Measurements from ENCODE around the gene ARPC1B.
A peak's percentile ranks its signal among the peaks of the same experiment; 100 is the strongest.
"Not testable (repeated sequence)": the region's sequence is repeated elsewhere in the genome, so short reads cannot be mapped to it uniquely, and the experiment has no call there.

The ARPC1B gene

DNA sequence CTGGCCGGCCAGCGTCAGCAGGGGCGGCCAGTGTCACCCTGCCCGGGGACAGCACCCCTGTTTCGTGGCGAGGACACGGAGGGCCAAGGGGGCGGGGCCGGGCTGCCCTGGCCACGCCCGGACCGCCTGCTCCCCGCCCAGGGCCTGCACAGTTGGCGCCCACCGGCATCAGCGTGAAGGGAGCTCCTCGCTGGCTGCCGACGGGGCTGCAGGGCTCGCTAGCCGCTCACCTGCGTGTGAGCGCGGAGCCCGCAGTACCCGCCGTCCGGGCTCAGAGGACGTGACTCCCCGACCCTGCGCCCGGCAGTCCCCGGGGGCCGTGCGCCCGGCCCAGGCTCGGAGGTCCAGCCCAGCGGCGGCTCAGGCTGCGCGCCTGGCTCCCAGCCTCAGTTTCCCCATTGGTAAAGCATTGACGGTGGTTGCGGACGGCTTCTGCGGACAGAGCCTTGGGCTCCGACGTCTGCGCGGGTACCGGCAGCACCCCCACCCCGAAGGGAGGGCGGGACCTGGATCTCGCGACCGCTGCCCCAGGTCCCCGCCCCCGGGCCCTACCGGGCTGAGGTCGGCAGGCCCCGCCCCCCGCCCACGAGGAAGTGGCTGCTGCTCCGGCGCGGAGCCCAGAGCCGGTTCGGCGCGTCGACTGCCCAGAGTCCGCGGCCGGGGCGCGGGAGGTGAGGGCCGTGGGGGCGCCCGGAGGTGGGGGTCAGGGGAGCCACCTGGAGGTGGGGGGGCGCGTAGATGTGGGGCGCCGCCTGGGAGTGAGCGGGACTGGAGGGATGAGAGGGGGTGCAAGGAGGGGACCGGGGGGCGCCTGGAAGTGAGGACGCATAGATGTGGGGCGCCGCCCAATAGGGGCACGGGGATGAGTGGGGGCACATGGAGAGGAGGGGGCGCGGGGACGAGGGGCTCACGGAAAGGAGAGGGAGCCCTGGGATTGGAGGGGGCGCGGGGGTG lies at the start of gene ARPC1B:
TSS of gene ARPC1B (plus strand) at position 620 of the 954 bp plus-strand sequence. CDS start 10,985 bp downstream, outside the sequence.
- TF ChIP-seq, protein P1, sequence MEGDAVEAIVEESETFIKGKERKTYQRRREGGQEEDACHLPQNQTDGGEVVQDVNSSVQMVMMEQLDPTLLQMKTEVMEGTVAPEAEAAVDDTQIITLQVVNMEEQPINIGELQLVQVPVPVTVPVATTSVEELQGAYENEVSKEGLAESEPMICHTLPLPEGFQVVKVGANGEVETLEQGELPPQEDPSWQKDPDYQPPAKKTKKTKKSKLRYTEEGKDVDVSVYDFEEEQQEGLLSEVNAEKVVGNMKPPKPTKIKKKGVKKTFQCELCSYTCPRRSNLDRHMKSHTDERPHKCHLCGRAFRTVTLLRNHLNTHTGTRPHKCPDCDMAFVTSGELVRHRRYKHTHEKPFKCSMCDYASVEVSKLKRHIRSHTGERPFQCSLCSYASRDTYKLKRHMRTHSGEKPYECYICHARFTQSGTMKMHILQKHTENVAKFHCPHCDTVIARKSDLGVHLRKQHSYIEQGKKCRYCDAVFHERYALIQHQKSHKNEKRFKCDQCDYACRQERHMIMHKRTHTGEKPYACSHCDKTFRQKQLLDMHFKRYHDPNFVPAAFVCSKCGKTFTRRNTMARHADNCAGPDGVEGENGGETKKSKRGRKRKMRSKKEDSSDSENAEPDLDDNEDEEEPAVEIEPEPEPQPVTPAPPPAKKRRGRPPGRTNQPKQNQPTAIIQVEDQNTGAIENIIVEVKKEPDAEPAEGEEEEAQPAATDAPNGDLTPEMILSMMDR (IDR thresholded peaks at IDR 0.05; ENCODE audit: extremely low read depth, missing control alignments) = no peak
- peak; percentile 99 for DNase-seq (ENCODE audit: low spot score)

DNA sequence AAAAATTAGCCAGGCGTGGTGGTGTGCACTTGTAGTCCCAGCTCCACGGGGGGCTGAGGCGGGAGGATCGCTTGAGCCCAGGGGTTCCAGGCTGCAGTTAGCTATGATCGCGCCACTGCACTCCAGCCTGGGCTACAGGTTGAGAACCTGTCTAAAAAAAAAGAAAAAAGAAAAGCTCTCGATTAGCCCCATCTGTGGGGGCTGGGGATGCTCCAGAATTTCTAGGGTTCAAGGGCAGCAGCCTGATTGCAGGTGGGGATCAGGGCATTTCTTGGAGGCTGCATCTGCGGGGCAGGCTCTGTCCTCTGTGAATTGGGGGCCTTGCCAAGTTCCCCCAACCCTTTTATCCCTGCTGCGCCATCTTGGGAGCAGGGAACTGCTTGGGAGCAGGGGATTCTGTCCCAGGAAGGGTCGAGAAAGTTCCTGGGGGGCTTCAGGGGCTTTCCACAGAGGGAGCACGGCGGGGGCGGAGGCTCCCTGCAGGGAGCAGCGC lies 49.5 kb upstream of the ARPC1B start:
- TF ChIP-seq, protein P1 (IDR thresholded peaks at IDR 0.05; ENCODE audit: extremely low read depth, missing control alignments) = no peak
- DNase-seq (ENCODE audit: low spot score) = no peak

DNA sequence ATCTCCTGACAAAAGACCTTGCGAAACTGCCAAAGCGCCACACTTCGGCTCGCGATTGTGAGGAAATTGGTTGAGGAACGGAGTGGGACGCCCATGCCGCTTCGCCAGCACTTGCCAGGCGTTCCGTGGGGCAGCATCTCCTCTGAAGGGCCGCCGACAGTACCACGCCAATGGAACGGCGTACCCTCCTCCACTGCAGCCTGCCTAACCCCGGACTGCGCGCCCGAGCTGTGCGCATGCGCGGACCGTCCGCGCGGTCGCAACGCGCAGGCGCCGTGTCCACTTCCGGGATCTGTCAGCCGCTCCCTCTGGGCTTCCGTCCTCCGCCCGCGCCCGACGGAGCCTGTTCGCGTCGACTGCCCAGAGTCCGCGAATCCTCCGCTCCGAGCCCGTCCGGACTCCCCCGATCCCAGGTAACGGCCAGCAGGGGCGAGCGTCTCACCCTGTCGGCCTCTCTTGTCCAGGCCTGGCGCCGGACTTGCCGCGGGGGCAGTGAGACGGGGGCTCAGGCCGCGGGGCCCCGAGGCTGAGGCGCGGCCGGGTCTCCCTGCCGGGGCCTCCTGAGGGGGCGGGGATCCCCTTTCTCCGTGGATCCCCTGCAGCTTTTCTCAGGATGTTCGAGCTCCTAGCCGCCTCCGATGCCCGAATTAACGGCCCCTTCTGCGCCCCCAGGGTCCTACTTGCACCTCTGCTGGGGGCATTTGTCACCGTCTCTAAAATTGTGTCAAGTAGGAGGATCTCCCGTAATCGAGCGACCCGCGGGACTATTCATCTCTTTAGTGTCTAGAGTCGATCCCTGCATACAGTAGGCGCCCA lies 48.7 kb upstream of the ARPC1B start, which contains the start of gene ARPC1A:
TSS of gene ARPC1A (plus strand) at position 307 of the 816 bp plus-strand sequence. CDS start 7,456 bp downstream, outside the sequence.
- peak; percentile 98 for DNase-seq (ENCODE audit: low spot score)
- TF ChIP-seq, protein P1 (IDR thresholded peaks at IDR 0.05; ENCODE audit: extremely low read depth, missing control alignments) = no peak

DNA sequence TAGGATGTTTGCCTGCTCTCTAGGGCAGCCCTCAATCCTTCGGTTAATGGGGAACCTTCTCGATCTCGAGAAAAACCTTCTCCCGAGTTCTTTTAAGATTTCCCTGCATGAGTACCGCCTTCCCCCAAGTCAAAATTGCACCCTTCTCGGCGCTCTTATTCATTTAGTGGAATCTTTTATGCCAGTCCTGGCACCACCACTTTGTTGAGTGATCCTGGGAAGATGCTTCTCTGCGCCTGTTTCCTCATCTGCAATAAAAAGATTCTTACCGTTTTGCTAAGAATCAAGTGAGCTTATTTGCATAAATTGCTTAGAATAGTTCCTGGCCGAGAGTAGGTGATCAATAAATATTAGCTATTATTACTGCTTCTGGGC lies 48.1 kb upstream of the ARPC1B start:
- TF ChIP-seq, protein P1 (IDR thresholded peaks at IDR 0.05; ENCODE audit: extremely low read depth, missing control alignments) = no peak
- no peak for DNase-seq (ENCODE audit: low spot score)

DNA sequence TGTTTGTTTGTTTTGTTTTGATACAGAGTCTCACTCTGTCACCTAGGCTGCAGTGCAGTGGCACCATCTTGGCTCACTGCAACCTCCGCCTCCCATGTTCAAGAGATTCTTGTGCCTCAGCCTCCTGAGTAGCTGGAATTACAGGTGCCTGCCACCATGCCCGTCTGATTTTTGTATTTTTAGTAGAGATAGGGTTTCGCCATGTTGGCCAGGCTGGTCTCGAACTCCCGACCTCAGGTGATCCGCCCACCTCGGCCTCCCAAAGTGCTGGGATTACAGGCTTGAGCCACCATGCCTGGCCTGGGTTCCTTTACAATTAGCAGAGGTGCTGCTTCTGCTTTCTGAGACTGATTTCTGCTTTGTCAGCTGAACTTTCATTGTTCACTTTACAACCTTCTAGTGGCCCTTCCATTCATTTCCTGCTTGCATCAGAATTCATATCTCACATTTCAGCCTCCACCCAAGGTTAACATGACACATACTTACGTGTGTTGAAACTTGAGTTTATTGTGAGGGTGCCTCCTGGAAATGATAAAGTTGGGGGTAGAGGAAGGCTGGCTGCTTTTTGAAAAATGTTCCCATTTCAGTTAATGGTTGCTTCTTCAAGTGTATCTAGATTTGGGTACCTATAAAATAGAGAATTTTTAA lies 44.1 kb upstream of the ARPC1B start:
- DNase-seq (ENCODE audit: low spot score) = not testable (repeated sequence)

DNA sequence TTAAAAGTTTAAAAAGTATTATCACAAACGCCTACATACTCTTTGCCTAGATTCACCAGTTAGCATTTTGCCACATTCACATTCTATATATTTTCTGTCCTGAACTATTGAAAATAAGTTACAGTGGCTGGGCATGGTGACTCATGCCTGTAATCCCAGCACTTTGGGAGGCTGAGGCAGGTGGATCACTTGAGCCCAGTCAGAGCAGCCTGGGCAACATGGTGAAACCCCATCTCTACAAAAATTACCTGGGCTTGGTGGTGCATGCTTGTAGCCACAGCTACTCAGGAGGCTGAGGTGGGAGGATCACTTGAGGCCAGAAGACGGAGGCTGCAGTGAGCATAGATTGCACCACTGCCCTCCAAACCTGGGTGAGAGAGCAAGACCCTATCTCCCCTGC lies 43.5 kb upstream of the ARPC1B start:
- TF ChIP-seq, protein P1 (IDR thresholded peaks at IDR 0.05; ENCODE audit: extremely low read depth, missing control alignments) = no peak
- no peak for DNase-seq (ENCODE audit: low spot score)

DNA sequence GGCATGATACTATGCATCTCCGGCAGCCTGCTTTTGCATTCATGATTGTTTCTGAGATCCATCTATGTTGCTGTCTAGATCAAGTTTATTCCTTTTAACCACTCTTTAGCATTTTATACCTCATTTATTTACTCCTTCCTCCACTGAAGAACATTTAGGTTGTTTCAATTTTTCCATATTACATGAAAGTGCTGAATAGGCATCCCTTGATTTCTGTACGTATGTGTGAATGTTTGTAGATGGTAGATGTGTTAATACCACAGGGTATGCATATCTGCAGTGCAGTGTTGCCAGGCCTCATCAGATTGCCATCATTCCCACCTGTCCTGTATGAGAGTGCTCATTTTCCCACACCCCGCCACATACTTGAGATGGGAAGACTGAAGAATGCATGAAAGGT lies 34.9 kb upstream of the ARPC1B start:
- TF ChIP-seq, protein P1 (IDR thresholded peaks at IDR 0.05; ENCODE audit: extremely low read depth, missing control alignments) = no peak
- DNase-seq (ENCODE audit: low spot score) = no peak

Data from GM20000 (cell line).